Measurements from ENCODE around the gene SLC6A12.

The SLC6A12 gene

GRCh38 chr12:234891-235415 is 21.0 kb upstream of the SLC6A12 start:
- H3K27ac ChIP-seq, result no peak overlapping the region
- TF ChIP-seq CTCF (IDR thresholded peaks at IDR 0.05) (no peak), ZFX (IDR thresholded peaks at IDR 0.05; ENCODE audit: borderline replicate concordance) (no peak)

DNA sequence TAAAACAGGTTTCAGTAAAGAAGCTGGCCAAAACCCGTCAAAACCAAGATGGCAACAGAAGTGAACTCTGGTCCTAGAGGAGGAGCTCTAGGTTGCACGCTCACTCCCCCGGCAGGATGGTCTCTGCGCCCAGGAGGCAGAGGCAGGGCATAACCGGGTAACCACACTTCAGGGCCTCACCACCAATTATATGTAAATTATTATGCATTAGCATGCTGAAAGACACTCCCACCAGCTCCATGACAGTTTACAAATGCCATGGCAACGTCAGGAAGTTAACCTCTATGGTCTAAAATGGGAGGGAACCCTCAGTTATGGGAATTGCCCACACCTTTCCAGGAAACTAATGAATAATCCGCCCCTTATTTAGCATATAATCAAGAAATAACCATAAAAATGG is 20.1 kb upstream of the SLC6A12 start:
- TF ChIP-seq CTCF (IDR thresholded peaks at IDR 0.05) (no peak), ZFX (IDR thresholded peaks at IDR 0.05; ENCODE audit: borderline replicate concordance) (no peak)
- H3K27ac ChIP-seq, result no peak overlapping the region

GRCh38 chr12:233615-233968 is 19.6 kb upstream of the SLC6A12 start:
- H3K27ac ChIP-seq, result no peak overlapping the region
- no peak for TF ChIP-seq CTCF (IDR thresholded peaks at IDR 0.05)

DNA sequence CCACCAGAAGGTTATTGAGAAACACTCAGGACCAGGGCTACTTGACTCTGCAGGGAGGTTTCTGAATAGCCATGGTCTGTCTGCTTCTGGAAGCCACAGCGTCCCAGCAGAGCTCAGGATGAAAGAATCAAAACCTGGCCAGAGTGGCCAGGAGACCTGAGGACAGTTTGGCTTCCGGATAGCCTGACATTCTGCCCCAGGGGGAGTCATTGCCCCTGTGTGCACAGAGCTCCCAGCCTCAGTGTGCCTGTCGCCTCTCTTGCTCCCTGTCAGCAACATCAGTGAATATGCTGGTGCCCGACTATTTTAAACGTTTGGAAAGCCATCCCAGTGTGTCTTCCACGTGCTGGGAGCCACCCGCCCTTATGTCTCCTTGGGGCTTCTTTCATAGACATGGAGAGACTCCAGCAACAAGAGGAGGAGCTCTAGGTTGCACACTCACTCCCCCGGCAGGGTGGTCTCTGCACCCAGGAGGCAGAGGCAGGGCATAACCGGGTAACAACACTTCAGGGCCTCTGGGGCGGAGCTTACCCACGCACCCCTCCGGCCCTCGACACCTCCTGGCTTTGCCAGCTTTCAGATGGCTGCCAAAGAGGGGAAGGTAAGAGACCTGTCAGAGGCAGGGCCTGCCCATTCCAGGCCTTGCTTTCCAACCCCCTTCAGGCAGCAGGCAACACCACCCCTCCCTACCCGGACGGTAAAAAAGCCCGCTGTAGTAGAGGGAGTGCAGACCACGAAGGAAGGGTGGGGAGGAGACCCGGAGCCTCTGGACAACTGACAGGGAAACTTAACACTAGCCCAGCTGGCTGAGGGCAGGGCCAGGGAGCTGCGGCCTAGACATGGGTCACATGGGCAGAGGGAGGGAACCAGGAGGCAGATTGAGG is 19.0 kb upstream of the SLC6A12 start:
- no peak overlapping the region for H3K27ac ChIP-seq
- TF ChIP-seq CTCF (IDR thresholded peaks at IDR 0.05) (no peak), ZFX (IDR thresholded peaks at IDR 0.05; ENCODE audit: borderline replicate concordance) (no peak)

GRCh38 chr12:230925-231671 is 17.1 kb upstream of the SLC6A12 start:
- TF ChIP-seq CTCF (IDR thresholded peaks at IDR 0.05) (no peak), ZFX (IDR thresholded peaks at IDR 0.05; ENCODE audit: borderline replicate concordance) (no peak)
- no peak overlapping the region for H3K27ac ChIP-seq

GRCh38 chr12:229441-230191 is 15.7 kb upstream of the SLC6A12 start:
- no peak overlapping the region for H3K27ac ChIP-seq

More at GRCh38 chr12:229441-230191, 15.7 kb upstream of the SLC6A12 start:
- TF ChIP-seq ZFX (IDR thresholded peaks at IDR 0.05; ENCODE audit: borderline replicate concordance) (no peak), CTCF (IDR thresholded peaks at IDR 0.05) (no peak)

Data from 22Rv1 (cell line).